ACHN (cell line): ENCODE data around the gene PRR20G.

Source experiments
- DNase-seq: peaks from one replicate; pipeline ENCODE4 v3.0.0-alpha.2; 2015
- in situ Hi-C: cut with HindIII; loops from 2 replicates; pipeline ENCODE4 v1.10.0; 2017; ENCODE audit warnings: low sequenced_read_pairs, low pct_ligation_motif_present, low pct_unique_long_range_greater_than_20kb

PRR20G gene

DNA sequence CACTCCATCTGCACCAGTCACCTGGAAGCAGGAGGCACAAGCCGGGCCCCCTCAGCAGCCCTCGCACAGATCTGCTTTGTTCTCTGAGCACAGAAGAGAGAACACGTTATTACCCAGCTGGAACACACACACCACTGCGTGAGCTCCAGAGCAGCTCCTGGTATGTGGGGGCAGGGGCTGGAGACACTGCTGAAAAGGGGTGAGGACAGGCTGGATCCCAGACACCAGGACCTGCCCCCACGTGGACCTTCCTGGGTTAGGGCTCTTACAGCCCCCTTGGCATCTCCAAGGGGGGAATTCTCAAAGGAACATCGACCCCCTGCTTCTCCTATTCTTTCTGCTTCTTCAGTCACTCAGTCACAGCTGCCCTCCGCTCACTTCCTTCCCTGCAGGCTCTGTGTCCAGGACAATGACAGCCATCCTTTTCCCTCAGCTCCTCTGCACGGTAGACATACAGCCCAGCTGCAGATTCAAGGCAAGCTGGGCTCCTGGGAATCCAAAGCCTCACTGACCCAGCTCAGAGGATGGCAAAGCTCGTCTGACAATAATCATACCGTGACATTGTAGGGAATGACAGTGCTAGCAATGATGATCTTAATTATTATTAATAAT is 33.7 kb downstream of the PRR20G start:
- in situ Hi-C loops: no loop called here
- no peak for DNase-seq

DNA sequence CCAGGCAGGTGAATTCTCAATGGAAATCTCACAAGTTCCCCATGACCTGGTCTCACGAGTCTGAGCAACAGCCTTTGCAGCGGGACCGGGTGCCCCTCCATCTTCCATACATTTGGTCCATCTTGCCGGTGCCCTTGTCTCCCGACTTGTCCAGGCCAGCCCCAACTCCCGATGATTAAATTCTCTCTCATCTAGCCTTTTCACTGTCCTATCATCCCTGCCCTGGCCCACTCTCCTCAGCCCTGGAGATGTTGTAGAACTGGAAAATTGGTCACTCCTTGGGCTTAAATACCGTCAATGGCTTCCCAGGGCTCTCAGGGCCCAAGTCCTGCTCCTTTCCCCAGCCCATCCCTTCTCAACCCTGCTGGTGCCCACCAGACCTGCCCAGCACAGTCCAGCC is 34.4 kb downstream of the PRR20G start:
- no peak for DNase-seq
- in situ Hi-C loops: no loop called here

DNA sequence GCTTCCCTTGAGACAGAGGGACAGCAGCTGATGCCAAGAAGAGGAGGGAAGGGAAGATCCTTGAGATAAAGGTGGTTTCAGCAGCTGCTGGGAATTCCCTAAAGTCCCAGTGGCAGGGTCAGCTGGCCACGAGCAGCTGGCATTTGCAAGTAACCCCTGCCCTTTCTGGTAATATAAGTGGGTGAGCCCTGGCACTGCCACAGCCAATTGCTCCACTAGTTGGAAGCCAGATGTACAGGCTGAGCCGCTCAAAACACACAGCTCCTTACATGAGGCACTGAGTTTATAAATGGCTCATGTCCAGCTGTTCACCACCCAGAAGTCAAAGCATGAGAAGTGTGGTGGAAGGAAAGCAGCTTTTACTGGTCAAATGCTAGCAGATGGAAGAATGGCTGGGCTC is 35.4 kb downstream of the PRR20G start:
- no peak for DNase-seq

DNA sequence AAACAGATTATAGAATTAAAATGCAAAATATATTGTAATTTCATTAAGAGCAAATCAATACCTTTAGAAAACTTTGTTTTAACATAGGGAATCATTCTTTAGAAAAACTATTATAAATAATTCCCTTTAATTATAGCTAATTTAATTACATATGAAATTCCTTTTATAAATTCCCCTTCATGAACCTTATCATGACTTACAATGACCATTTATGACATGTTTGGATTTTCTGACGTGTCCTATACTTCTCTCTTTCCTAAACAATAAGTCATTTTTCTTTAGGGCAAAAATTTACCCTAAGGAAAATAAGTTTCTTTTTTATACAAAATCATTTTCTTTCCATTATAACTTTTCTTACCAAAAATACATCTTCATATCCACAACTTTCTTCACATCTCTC is 37.8 kb downstream of the PRR20G start:
- in situ Hi-C loops: no loop called here

More for the DNA sequence above, 35.4 kb downstream of the PRR20G start:
- in situ Hi-C loops: no loop called here

DNA sequence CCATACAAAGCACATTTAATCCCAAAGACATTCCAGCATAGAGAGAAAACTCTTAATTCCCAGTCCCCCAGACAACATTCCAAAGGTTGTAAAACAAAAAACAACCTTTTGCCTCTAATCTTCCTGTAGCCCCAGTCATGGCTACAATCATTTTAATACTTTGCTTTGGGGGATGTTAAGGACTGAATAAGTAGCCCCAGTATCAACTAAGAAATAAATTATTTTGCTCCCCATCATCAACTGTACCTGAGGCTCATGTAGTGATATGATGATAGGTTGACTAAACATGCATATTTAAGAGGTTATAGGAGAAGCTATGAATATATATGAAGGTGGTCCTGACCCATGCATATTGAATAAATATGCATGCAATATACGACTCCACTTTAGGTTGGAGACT is 40.6 kb downstream of the PRR20G start:
- in situ Hi-C loops: no loop called here
- no peak for DNase-seq

More for the DNA sequence above, 37.8 kb downstream of the PRR20G start:
- DNase-seq: no peak

DNA sequence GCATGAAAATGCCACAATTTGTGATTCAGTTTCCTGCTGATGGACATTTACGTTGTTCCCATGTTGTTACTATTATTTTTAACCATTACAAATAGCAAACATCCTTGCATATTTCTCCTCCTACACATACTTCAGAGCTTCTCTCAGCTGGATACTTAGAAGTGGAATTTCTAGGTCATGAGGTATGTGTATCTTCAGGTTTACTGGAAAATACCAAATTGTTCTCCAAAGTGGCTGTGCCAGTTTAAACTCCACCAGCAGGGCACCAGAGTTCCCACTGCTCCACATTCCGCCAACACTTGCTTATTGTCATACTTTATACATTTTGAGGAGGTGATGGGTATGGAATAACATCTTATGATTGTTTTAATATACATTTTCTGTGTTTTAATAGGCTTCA is 49.2 kb downstream of the PRR20G start:
- DNase-seq: no peak

GRCh38 chr3:127237835-127238234 is 50.0 kb downstream of the PRR20G start:
- in situ Hi-C loops: no loop called here
- DNase-seq: no peak

More for the DNA sequence above, 49.2 kb downstream of the PRR20G start:
- in situ Hi-C loops: no loop called here

DNA sequence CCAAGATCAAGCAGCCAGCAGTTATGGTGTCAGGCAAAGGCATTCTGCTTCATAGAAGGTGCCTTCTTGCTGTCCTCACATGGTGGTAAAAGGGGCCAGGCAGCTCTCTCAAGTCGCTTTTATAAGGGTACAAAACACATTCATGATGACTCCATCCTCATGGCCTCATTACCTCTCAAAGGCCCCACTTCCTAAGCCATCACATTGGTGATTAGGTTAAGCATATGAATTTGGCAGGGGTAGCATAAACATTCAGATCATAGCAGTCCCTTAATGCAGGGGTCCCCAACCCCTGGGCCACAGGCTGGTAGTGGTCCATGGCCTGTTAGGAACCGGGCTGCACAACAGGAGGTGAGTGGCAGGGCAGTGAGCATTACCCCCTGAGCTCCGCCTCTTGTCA is 52.1 kb downstream of the PRR20G start:
- no peak for DNase-seq
- in situ Hi-C loops: no loop called here

DNA sequence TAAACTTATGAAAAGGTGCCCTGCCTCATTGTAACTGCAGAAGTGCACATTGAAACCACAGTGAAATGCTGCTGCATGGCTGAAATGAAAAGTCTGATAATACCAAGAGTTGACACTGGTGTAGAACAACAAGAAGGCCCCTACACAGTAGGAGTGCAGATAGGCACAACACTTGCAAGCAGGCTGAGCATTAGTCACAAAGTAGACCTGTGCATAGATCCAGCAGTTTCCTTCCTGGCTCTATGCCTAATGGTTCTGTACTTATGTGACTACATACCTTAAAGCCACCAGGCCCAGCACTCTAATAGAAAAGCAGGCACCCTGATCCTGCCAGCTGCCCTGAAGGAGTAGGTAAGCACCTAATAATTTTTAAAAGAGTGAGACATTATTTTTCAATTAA is 53.1 kb downstream of the PRR20G start:
- in situ Hi-C loops: no loop called here
- no peak for DNase-seq
